Adipose tissue (tissue), 3 donors: ENCODE data around the gene PTMA. TPM values are rescaled to one million over a fixed set of nuclear protein-coding genes. Genes with fewer than 3 reads are reported as not detected.
"Not testable (repeated sequence)": the region's sequence is repeated elsewhere in the genome, so short reads cannot be mapped to it uniquely, and the experiment has no call there.

Experiments used
- H3K27ac ChIP-seq: one replicate; pipeline ENCODE4 v1.5.1; 2013; ENCODE audit warnings: low read depth, low read length
- WGBS, 3 donors: extraction: QIAGEN DNeasy Blood & Tissue Kit; methylation state at CpG; one replicate each; pipeline ENCODE4 v1.1.7; 2013; 5-methylcytosine and 5-hydroxymethylcytosine counted together
- polyA plus RNA-seq, 3 donors: library from polyadenylated mRNA; stranded (reverse); fragments of 200-250 nt; gene quantifications; one replicate each; pipeline ENCODE4 v1.2.3, GENCODE V29; 2013
- donor health status: healthy with polysubstance abuse.
- donor health status: Bipolar disorder and iron deficiency.
- donor health status: healthy.

The PTMA gene
- polyA plus RNA-seq, 3 donors = 1,266 to 1,426 (median 1,342) TPM

GRCh38 chr2:231711677-231712450, 3.5 kb downstream of the PTMA start:
- H3K27ac ChIP-seq = no peak overlapping the region
- 24 to 39% (median 35%) methylated on average over 9 of the region's 9 CpGs for WGBS, 3 donors

- 43 to 60% (median 50%) methylated on average over 18 of the region's 18 CpGs for WGBS, 3 donors
- not testable (repeated sequence) for H3K27ac ChIP-seq
These were observed 4.2 kb downstream of the PTMA start for GRCh38 chr2:231712451-231713021.

GRCh38 chr2:231713406-231713729, 5.0 kb downstream of the PTMA start:
- not testable (repeated sequence) for H3K27ac ChIP-seq

GRCh38 chr2:231713730-231714638, 5.7 kb downstream of the PTMA start:
- WGBS, 3 donors = 11 to 17% (median 11%) methylated on average over 15 of the region's 15 CpGs
- H3K27ac ChIP-seq = no peak overlapping the region

GRCh38 chr2:231714639-231715498, 6.5 kb downstream of the PTMA start:
- H3K27ac ChIP-seq = no peak overlapping the region
- 60 to 61% (median 61%) methylated on average over 17 of the region's 17 CpGs for WGBS, 3 donors

GRCh38 chr2:231715499-231715837, 7.1 kb downstream of the PTMA start:
- 40 to 45% (median 45%) methylated on average over 5 of the region's 5 CpGs for WGBS, 3 donors
- H3K27ac ChIP-seq = no peak overlapping the region

GRCh38 chr2:231715988-231716616, 7.8 kb downstream of the PTMA start:
- 87 to 93% (median 90%) methylated on average over 8 of the region's 8 CpGs for WGBS, 3 donors
- no peak overlapping the region for H3K27ac ChIP-seq

GRCh38 chr2:231716666-231717280, 8.4 kb downstream of the PTMA start:
- no peak overlapping the region for H3K27ac ChIP-seq
- WGBS, 3 donors = 76 to 87% (median 79%) methylated on average over 11 of the region's 11 CpGs

GRCh38 chr2:231717281-231718171, 9.2 kb downstream of the PTMA start:
- no peak overlapping the region for H3K27ac ChIP-seq
- 78 to 86% (median 82%) methylated on average over 12 to 13 of the region's 13 CpGs for WGBS, 3 donors

- WGBS, 3 donors = 64 to 82% (median 77%) methylated on average over 6 of the region's 6 CpGs
- H3K27ac ChIP-seq = no peak overlapping the region
These were observed 10.5 kb downstream of the PTMA start for GRCh38 chr2:231718799-231719198.

GRCh38 chr2:231720292-231720986, 12.1 kb downstream of the PTMA start:
- WGBS, 3 donors = 83 to 87% (median 83%) methylated on average over 7 of the region's 7 CpGs
- no peak overlapping the region for H3K27ac ChIP-seq

GRCh38 chr2:231720987-231721966, 13.0 kb downstream of the PTMA start:
- WGBS, 3 donors = 81 to 87% (median 85%) methylated on average over 8 of the region's 8 CpGs
- H3K27ac ChIP-seq = no peak overlapping the region

- WGBS, 3 donors = 86 to 90% (median 89%) methylated on average over 8 of the region's 8 CpGs
- no peak overlapping the region for H3K27ac ChIP-seq
These were observed 14.5 kb downstream of the PTMA start for GRCh38 chr2:231722721-231723307.

- H3K27ac ChIP-seq = no peak overlapping the region
- WGBS, 3 donors = 60 to 95% (median 93%) methylated on average over 10 of the region's 10 CpGs
These were observed 17.2 kb downstream of the PTMA start for GRCh38 chr2:231725476-231725875.

- H3K27ac ChIP-seq = no peak overlapping the region
- 75 to 88% (median 87%) methylated on average over 8 of the region's 8 CpGs for WGBS, 3 donors
These were observed 18.0 kb downstream of the PTMA start for GRCh38 chr2:231726276-231726675.
